Type B pancreatic cell (in vitro differentiated cells): ENCODE results near the gene PYGM. TPM values are rescaled to one million over a fixed set of nuclear protein-coding genes. Genes with fewer than 3 reads are reported as not detected.
A peak's percentile ranks its signal among the peaks of the same experiment; 100 is the strongest.

Experiments used
- DNase-seq: peaks from one replicate; pipeline ENCODE4 v3.0.0; 2021; ENCODE audit warnings: mixed read lengths; ENCODE audit not compliant: unreplicated experiment; ENCODE audit errors: extremely low spot score
- H3K27ac Mint-ChIP-seq: 2 replicates; pipeline ENCODE4 v1.8.0; 2021; ENCODE audit warnings: mild to moderate bottlenecking, mixed read lengths
- H3K27me3 Mint-ChIP-seq: 2 replicates; pipeline ENCODE4 v1.8.0; 2021; ENCODE audit warnings: mixed read lengths
- H3K36me3 Mint-ChIP-seq: 2 replicates; pipeline ENCODE4 v1.8.0; 2021; ENCODE audit warnings: mixed read lengths
- H3K4me1 Mint-ChIP-seq: one replicate; pipeline ENCODE4 v1.8.0; 2021; ENCODE audit warnings: mixed read lengths; ENCODE audit not compliant: unreplicated experiment
- H3K4me3 Mint-ChIP-seq: 2 replicates; pipeline ENCODE4 v1.8.0; 2021; ENCODE audit warnings: mild to moderate bottlenecking, mixed read lengths
- H3K9me3 Mint-ChIP-seq: 2 replicates; pipeline ENCODE4 v1.8.0; 2021; ENCODE audit warnings: mixed read lengths
- CTCF ChIP-seq: fragments of 200-600 bp; sonication (generic); conservative IDR thresholded peaks from 2 replicates; pipeline ENCODE4 v1.5.0; 2021; ENCODE audit warnings: antibody characterized with exemption, mild to moderate bottlenecking
- total RNA-seq: library from RNA; stranded (reverse); gene quantifications from 2 replicates; pipeline ENCODE4 v1.2.1, GENCODE V29; 2021; ENCODE audit warnings: low replicate concordance

Gene PYGM
- total RNA-seq, 1 donor from 2014 or later, result 239 TPM

DNA sequence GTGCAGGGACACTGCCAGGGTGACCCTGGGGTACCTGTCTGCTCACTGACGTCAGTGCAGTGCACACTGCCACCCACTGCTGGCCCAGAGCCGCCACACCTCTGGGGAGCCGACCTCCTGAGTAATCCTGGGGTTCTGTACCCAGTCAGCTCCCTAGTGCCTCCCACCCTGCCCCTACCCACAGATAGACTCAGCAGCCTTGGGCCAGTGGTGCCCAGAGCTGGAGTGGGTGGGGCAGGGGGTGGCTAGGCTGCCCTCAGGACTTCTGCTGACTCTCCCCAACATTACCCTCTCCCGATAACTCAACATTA, 42.6 kb downstream of the PYGM start:
- Mint-ChIP-seq H3K4me3 (no peak overlapping the region), H3K4me1 (peaks cover 9% of the 10 kb centered on the region), H3K36me3 (no peaks in the 10 kb centered on the region), H3K27me3 (peaks cover 89% of the 10 kb centered on the region), H3K9me3 (no peaks in the 10 kb centered on the region), H3K27ac (no peak overlapping the region)
- no peak for TF ChIP-seq CTCF
- DNase-seq, result no peak

DNA sequence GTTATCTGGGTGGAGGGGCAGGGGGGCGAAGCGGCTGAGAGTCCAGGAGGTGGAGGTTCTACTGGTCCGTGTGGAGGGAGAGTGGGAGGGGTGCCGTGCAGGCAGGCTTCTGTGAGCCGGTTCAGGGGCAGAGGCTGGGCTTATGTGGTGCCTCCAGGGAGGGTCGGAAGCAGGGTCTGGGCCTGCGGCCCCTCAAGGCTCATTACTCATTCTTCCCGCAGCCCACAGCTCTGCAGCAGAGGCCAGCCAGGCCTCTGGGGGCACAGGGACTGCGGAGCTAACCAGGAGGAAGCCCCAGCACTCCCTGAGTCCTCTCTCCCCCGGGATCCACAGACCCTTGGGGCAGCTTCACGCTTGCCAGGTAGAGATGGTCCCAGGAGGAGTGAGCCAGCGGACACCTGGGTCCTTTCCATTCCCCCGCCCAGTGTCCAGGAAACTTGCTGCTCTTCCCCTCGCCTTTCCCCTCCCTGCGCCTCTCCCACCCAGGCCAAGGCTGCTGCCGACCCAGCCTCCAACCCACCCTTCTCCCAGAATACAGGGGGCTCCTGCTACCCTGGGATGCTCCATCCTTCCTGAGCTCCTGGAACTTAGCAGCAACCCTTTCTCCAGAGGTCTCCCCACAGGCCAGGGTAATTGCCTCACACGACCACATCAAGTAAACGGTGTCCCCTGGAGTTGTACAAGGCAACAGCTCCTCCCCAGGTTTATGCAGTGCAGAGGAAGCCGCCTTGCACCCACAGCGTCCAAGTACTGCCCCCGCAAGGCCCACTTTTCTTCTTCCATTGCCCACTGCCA, 43.1 kb downstream of the PYGM start:
- TF ChIP-seq CTCF, result no peak
- no peaks in the 10 kb centered on the region for H3K36me3 Mint-ChIP-seq
- DNase-seq, result no peak
- H3K27ac Mint-ChIP-seq, result no peak overlapping the region
- no peaks in the 10 kb centered on the region for H3K9me3 Mint-ChIP-seq
- H3K27me3 Mint-ChIP-seq, result peaks cover 89% of the 10 kb centered on the region
- H3K4me3 Mint-ChIP-seq, result no peak overlapping the region
- H3K4me1 Mint-ChIP-seq, result peaks cover 11% of the 10 kb centered on the region

GRCh38 chr11:64715756-64716472, 43.9 kb downstream of the PYGM start:
- Mint-ChIP-seq H3K9me3 (no peaks in the 10 kb centered on the region), H3K27me3 (peaks cover 89% of the 10 kb centered on the region)

GRCh38 chr11:64715110-64715509, 44.7 kb downstream of the PYGM start:
- Mint-ChIP-seq H3K36me3 (no peaks in the 10 kb centered on the region), H3K4me1 (peaks cover 19% of the 10 kb centered on the region), H3K9me3 (no peaks in the 10 kb centered on the region), H3K27me3 (peaks cover 89% of the 10 kb centered on the region), H3K4me3 (no peak overlapping the region), H3K27ac (no peak overlapping the region)
- TF ChIP-seq CTCF, result no peak
- no peak for DNase-seq

More at GRCh38 chr11:64715756-64716472, 43.9 kb downstream of the PYGM start:
- no peak overlapping the region for H3K27ac Mint-ChIP-seq
- peaks cover 15% of the 10 kb centered on the region for H3K4me1 Mint-ChIP-seq
- no peak for DNase-seq
- no peak for TF ChIP-seq CTCF
- no peak overlapping the region for H3K4me3 Mint-ChIP-seq
- no peaks in the 10 kb centered on the region for H3K36me3 Mint-ChIP-seq

DNA sequence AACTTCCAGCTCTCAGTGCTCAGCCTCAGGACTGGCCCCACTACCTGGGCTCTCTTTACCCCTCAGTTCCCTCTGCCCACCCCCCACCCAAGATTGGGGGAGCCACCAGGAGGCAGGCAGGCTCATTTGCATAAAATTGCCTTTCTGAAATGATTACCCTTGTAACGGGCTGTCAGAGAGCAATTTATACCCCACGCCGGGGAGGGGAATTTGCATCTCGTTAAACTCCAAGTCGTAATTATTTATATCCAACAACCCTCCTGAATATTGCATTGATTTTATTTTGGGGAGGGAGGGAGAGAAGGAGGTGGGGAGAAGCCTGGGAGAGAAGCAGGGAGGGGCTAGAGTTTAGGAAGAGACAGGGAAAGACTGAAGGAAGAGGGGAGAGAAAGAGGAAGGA, 45.1 kb downstream of the PYGM start:
- Mint-ChIP-seq H3K27ac (no peak overlapping the region), H3K4me3 (peak overlapping the region; percentile 47), H3K4me1 (peaks cover 19% of the 10 kb centered on the region), H3K9me3 (no peaks in the 10 kb centered on the region), H3K36me3 (no peaks in the 10 kb centered on the region), H3K27me3 (peaks cover 89% of the 10 kb centered on the region)
- no peak for TF ChIP-seq CTCF
- no peak for DNase-seq
